Suprapubic skin (tissue), 4 donors: ENCODE data around the gene NFE2L1.

Experiments used
- CTCF ChIP-seq, 2 donors: fragments of 200-600 bp in 1 of 2; fragments of 450-650 bp in 1 of 2; sonication (generic) in 1 of 2; IDR thresholded peaks; one replicate each; pipeline ENCODE4 v1.5.1; 2016 to 2019; ENCODE audit warnings: antibody characterized with exemption in 2 of 2, mild to moderate bottlenecking in 1 of 2, moderate library complexity in 1 of 2
- EP300 ChIP-seq: sonication (generic); formaldehyde crosslinking; IDR thresholded peaks from one replicate; pipeline ENCODE4 v1.6.1; 2017; ENCODE audit warnings: antibody characterized with exemption
- POLR2A ChIP-seq, 2 donors: fragments of 450-650 bp; IDR thresholded peaks; one replicate each; pipeline ENCODE4 v1.6.1; 2017; ENCODE audit warnings: antibody characterized with exemption in 2 of 2, mild to moderate bottlenecking in 2 of 2, moderate library complexity in 2 of 2
- POLR2AphosphoS5 ChIP-seq, 3 donors: sonication (generic); formaldehyde crosslinking; IDR thresholded peaks; one replicate each; pipeline ENCODE4 v1.6.1; 2017; ENCODE audit warnings: antibody characterized with exemption in 3 of 3

GRCh38 chr17:48002266-48002915 is 45.8 kb upstream of the NFE2L1 start:
- TF ChIP-seq CTCF (IDR thresholded peaks at IDR 0.05) (no peak), POLR2A (IDR thresholded peaks at IDR 0.05) (no peak), POLR2AphosphoS5 (IDR thresholded peaks at IDR 0.05) (no peak), EP300 (no peak)
